ENCODE results near the gene EGFLAM. TPM values are rescaled to one million over a fixed set of nuclear protein-coding genes. Genes with fewer than 3 reads are reported as not detected.

Gene EGFLAM
- total RNA-seq, 1 experiment from 2014 or later = 0.33 TPM

DNA sequence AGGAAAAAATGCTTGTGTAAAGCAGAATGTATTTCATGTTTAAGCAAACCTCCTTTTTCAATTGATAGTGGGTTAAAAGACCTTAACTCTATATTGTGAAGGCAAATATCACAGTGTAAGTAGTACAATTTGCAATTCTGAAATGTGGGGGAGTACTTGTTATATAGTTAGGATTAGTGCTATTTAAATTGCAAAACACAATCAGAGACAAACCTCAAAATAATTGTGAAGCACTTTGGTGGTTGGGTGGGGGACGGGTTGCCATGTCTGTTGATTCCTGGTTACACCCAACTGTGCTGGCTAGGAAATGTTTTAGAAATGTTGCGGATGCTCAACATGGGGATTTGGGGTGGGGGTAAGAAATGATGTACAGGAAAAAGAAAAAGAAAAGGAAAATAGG, 37.4 kb downstream of the EGFLAM start:
- Histone ChIP-seq H2BK12ac (ENCODE audit: insufficient read length, low read depth, low read length) (no peak overlapping the region), H4K91ac (ENCODE audit: insufficient read length, low read depth, low read length) (no peak overlapping the region), H2AK5ac (ENCODE audit: insufficient read length, low read length) (no peak overlapping the region), H3K9ac (ENCODE audit: extremely low read depth, insufficient read length, low read length) (no peak overlapping the region), H3K56ac (ENCODE audit: insufficient read length, low read depth, low read length) (no peak overlapping the region), H2BK15ac (ENCODE audit: low read depth, low read length) (no peak overlapping the region), H3K79me1 (ENCODE audit: insufficient read depth, low read depth, low read length, poor library complexity, severe bottlenecking) (no peaks in the 10 kb centered on the region), H2AFZ (ENCODE audit: low read length) (no peak overlapping the region), H3K23me2 (ENCODE audit: insufficient read length, low read depth, low read length, poor library complexity, severe bottlenecking) (no peaks in the 10 kb centered on the region), H3K27me3 (ENCODE audit: insufficient read depth, low read length) (no peaks in the 10 kb centered on the region), H3K4ac (ENCODE audit: low read depth, low read length) (no peak overlapping the region), H3K27ac (ENCODE audit: insufficient read length, low read depth, low read length) (no peak overlapping the region), H4K5ac (ENCODE audit: insufficient read length, low read depth, low read length) (no peak overlapping the region), H3K23ac (ENCODE audit: insufficient read length, low read depth, low read length) (no peak overlapping the region), H2BK120ac (ENCODE audit: low read depth, low read length, poor library complexity, severe bottlenecking) (no peak overlapping the region), H3T11ph (ENCODE audit: low read length) (no peak overlapping the region), H3K18ac (ENCODE audit: insufficient read length, low read depth, low read length) (no peak overlapping the region), H3K4me2 (ENCODE audit: insufficient read depth, insufficient read length, low read length) (no peak overlapping the region), H3K14ac (ENCODE audit: insufficient read depth, low read length) (no peak overlapping the region), H3K9me3 (ENCODE audit: control insufficient read depth, low read depth, low read length) (no peaks in the 10 kb centered on the region), H3K4me1 (ENCODE audit: insufficient read depth, low read length) (no peaks in the 10 kb centered on the region; the same call in 1 of the 2 replicates), H4K20me1 (ENCODE audit: control insufficient read depth, insufficient read depth, insufficient read length) (no peaks in the 10 kb centered on the region), H2BK20ac (ENCODE audit: low read depth, low read length, poor library complexity, severe bottlenecking) (no peak overlapping the region), H4K8ac (replicated peaks; ENCODE audit: insufficient read length, low read depth, low read length) (no peak overlapping the region), H3K79me2 (ENCODE audit: insufficient read depth, low read length) (no peaks in the 10 kb centered on the region), H2BK5ac (ENCODE audit: insufficient read length, low read length) (no peak overlapping the region)
- H3K4me3 Mint-ChIP-seq = no peak overlapping the region
- no peaks in the 10 kb centered on the region for H3K36me3 Mint-ChIP-seq (ENCODE audit: insufficient read depth in 1 of 3, low read depth in 3 of 3)
- H3K27ac Mint-ChIP-seq = no peak overlapping the region
- H3K9me3 Mint-ChIP-seq = peaks cover 0 to under 1% of the 10 kb centered on the region in 2 experiments; a peak in 1 of 5 replicates
- peaks cover 3% of the 10 kb centered on the region; the same call in 1 of the 2 replicates for H3K27me3 Mint-ChIP-seq (ENCODE audit: low read depth)
- TF ChIP-seq, protein P1, sequence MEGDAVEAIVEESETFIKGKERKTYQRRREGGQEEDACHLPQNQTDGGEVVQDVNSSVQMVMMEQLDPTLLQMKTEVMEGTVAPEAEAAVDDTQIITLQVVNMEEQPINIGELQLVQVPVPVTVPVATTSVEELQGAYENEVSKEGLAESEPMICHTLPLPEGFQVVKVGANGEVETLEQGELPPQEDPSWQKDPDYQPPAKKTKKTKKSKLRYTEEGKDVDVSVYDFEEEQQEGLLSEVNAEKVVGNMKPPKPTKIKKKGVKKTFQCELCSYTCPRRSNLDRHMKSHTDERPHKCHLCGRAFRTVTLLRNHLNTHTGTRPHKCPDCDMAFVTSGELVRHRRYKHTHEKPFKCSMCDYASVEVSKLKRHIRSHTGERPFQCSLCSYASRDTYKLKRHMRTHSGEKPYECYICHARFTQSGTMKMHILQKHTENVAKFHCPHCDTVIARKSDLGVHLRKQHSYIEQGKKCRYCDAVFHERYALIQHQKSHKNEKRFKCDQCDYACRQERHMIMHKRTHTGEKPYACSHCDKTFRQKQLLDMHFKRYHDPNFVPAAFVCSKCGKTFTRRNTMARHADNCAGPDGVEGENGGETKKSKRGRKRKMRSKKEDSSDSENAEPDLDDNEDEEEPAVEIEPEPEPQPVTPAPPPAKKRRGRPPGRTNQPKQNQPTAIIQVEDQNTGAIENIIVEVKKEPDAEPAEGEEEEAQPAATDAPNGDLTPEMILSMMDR (conservative IDR thresholded peaks at IDR 0.05) = no peak
- no peak for DNase-seq
- no CpG with 5 or more reads among the region's 2 CpGs for WGBS (ENCODE audit: extremely low coverage, insufficient read length, low lambda C conversion rate)
- peaks cover 5 to 8% of the 10 kb centered on the region in 2 experiments; a peak in 3 of 4 replicates for H3K4me1 Mint-ChIP-seq
